GM19239 (cell line): ENCODE data around the gene ST3GAL3.
A peak's percentile ranks its signal among the peaks of the same experiment; 100 is the strongest.
"Not testable (repeated sequence)": the region's sequence is repeated elsewhere in the genome, so short reads cannot be mapped to it uniquely, and the experiment has no call there.

Experiments used
- DNase-seq: peaks from one replicate; pipeline ENCODE4 v3.0.0; 2011; ENCODE audit warnings: low spot score; ENCODE audit not compliant: insufficient read length
- FAIRE-seq: peaks from 2 replicates; lab custom pipeline; 2011; peaks lifted over from hg19 to GRCh38; lab: Jason Lieb, UNC

ST3GAL3 gene

GRCh38 chr1:43812579-43812978 is 105.2 kb downstream of the ST3GAL3 start:
- FAIRE-seq (no peak), DNase-seq (no peak)

- FAIRE-seq (no peak), DNase-seq (no peak)
Observed at GRCh38 chr1:43814401-43814800, 107.1 kb downstream of the ST3GAL3 start.

- no peak for DNase-seq
- no peak for FAIRE-seq
Observed at GRCh38 chr1:43817304-43817939, 110.1 kb downstream of the ST3GAL3 start.

GRCh38 chr1:43818691-43819090 is 111.4 kb downstream of the ST3GAL3 start:
- no peak for DNase-seq
- no peak for FAIRE-seq

GRCh38 chr1:43819357-43819756 is 112.0 kb downstream of the ST3GAL3 start:
- DNase-seq (no peak), FAIRE-seq (no peak)

- FAIRE-seq (no peak), DNase-seq (no peak)
Observed at GRCh38 chr1:43821471-43821870, 114.1 kb downstream of the ST3GAL3 start.

- no peak for DNase-seq
- no peak for FAIRE-seq
Observed at GRCh38 chr1:43822040-43822690, 114.8 kb downstream of the ST3GAL3 start.

GRCh38 chr1:43824795-43825194 is 117.5 kb downstream of the ST3GAL3 start:
- DNase-seq: no peak
- no peak for FAIRE-seq

- DNase-seq (no peak), FAIRE-seq (no peak)
Observed at GRCh38 chr1:43828574-43828973, 121.2 kb downstream of the ST3GAL3 start.

GRCh38 chr1:43830802-43831201 is 123.5 kb downstream of the ST3GAL3 start:
- DNase-seq (no peak), FAIRE-seq (no peak)

GRCh38 chr1:43831851-43832250 is 124.5 kb downstream of the ST3GAL3 start:
- FAIRE-seq (no peak), DNase-seq (no peak)

- DNase-seq (peak; percentile 22), FAIRE-seq (peak; percentile 95)
Observed at GRCh38 chr1:43832255-43832654, 124.9 kb downstream of the ST3GAL3 start.

GRCh38 chr1:43832998-43833397 is 125.7 kb downstream of the ST3GAL3 start:
- DNase-seq (no peak), FAIRE-seq (peak; percentile 80)

GRCh38 chr1:43833902-43834279 is 126.6 kb downstream of the ST3GAL3 start:
- FAIRE-seq, DNase-seq: not testable (repeated sequence)

GRCh38 chr1:43834280-43835081 is 127.1 kb downstream of the ST3GAL3 start:
- DNase-seq (no peak), FAIRE-seq (peak; percentile 74)

GRCh38 chr1:43835082-43836021 is 128.0 kb downstream of the ST3GAL3 start:
- FAIRE-seq: peak; percentile 52

GRCh38 chr1:43836267-43836951 is 129.1 kb downstream of the ST3GAL3 start:
- no peak for DNase-seq
- FAIRE-seq: peak; percentile 86

More at GRCh38 chr1:43835082-43836021, 128.0 kb downstream of the ST3GAL3 start:
- no peak for DNase-seq

GRCh38 chr1:43839056-43839455 is 131.7 kb downstream of the ST3GAL3 start:
- FAIRE-seq (no peak), DNase-seq (no peak)

- DNase-seq (no peak), FAIRE-seq (no peak)
Observed at GRCh38 chr1:43841321-43842174, 134.2 kb downstream of the ST3GAL3 start.
